WI38 (cell line): ENCODE measurements around the gene COMMD3.

Experiments
- H3K4me3 ChIP-seq: 2 replicates; pipeline ENCODE4 v1.5.1; 2011; ENCODE audit warnings: low read depth, mild to moderate bottlenecking, control low read depth, low read length
- CTCF ChIP-seq: IDR thresholded peaks from 2 replicates; pipeline ENCODE4 v1.5.1; 2012; ENCODE audit warnings: low read depth, mild to moderate bottlenecking, control low read depth, low read length

COMMD3 gene

GRCh38 chr10:22319980-22320558 lies 3.9 kb downstream of the COMMD3 start:
- TF ChIP-seq CTCF: no peak
- H3K4me3 ChIP-seq: peak overlapping the region; percentile 51

DNA sequence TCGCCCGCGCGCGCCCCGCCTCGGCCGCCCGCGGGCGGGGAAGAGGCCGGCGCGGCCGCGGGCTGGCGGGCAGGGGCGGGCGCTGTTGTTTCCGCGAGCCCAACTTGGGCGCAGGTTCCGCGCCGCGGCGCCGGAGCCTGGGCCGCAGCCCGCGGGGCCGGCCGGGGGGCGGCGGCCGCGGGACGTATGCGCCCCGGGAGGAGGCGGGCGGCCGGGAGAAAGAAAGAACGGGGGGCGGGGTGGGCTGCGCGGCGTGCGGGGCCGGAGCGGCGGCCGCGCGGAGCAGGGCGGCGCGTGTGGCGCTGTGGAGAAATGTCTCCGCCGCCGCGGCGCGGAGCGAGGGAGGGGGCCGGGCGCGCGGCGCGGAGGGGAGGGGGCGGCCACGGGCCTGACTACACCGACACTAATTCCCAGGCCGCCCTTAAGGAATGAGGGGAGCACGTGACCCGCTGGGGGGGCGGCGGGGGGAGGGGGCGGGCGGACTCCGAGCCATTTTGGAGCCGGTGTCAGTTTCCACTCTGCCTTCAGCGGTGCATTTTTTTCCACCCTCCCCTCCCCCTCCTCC lies 4.5 kb downstream of the COMMD3 start, which contains the start of gene BMI1:
BMI1 (plus strand) TSS at position 509 of the 565 bp plus-strand sequence. CDS start 5,351 bp downstream, outside the sequence.
- H3K4me3 ChIP-seq: peak within 1 kb of the TSS; percentile 77
- no peak for TF ChIP-seq CTCF

GRCh38 chr10:22321156-22321923 lies 5.2 kb downstream of the COMMD3 start:
- peak overlapping the region; percentile 77 for H3K4me3 ChIP-seq
- no peak for TF ChIP-seq CTCF

DNA sequence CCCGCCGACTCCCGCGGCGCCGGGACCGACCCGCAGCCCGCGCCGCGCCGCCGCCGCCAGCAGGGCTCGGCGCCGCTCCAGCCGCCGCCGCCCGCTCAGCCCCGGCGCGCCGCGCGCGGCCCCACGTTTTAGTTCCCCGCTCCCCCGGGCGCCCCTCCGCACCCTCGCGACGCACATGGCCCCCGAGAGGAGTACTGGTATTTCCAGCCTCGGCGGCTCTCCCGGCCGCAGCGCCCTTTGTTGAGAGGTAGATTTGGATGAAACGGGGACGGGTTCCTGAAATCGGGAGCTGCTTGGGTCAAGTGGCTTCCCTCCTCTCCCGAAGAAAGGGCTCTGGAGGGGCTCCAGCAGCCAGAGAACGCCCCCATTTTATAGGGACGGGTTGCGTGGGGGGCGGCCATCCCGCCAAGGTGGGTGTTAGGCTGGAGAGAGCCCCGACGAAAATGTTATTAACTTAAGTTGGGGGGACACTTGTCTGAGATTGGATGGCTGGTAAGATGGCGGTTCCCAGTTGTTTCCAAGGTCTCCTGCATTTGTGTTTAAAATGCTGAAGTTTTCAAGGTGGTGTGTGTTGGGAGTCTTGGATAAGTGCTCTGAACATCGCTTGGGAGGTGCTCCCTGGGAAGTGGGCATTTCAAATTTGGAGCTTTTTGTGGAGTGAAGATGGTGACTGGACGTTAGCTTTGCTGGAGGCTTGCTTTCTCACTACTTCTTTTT lies 5.9 kb downstream of the COMMD3 start:
- H3K4me3 ChIP-seq: peak overlapping the region; percentile 72
- TF ChIP-seq CTCF: no peak

DNA sequence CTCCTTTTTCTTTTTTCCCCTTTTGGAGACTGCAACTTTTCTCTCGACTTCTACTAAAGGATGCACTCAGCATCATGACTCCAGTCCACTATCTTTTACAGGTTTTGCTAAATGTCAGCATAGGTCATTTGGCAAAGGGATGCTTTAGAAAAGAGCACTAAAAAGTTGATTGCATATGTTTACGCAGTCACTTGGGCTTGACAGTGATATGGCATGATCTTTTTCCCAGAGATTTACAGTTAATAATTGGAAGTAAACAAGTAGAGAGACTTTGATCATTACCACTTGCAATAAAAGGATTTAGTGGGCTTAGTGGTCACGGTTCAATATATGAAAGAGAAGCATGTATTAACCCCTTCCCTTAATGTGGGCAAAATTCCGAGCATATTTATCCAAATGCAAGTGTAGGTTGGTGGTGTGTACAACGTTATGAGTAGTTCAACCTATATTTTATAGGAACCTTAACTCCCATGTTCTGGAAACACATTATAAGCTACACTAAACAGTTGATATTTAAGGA lies 6.5 kb downstream of the COMMD3 start:
- no peak for TF ChIP-seq CTCF
- peak overlapping the region; percentile 72 for H3K4me3 ChIP-seq

DNA sequence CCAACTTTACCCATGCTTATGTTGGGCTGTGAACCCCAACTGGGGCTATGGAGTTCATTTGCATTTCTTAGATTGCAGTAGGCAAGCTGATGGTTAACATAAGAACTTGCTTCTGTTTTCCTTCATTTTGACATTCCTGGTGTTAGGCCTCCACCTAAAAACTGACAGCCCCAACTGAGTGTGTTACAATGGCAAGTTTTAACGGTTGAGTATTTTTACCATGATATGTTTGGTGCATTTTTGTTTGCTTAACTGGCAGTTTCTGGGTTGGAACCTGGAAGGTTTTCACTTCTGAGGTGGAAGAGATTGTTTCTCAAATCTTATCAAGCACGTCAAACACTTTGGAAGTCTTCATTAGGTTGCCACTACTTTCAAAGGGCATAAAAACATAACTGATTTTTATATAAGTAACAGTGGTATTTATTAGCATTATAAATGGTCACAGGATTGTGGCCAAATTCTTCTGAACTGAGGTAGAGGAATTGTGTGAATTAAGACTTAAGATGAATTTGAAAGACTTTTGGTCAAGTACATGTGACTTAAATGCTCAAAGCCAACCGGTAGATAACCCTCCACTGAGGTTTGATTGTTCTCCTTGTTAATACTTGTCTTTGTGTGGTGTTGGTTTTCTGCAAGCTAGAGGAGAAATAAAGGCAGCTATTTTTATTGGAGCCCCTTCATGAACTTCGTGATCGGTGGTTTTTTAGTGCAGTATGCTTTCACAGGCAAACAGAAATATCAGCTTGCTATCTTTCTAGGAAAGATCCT lies 7.5 kb downstream of the COMMD3 start:
- H3K4me3 ChIP-seq: no peak overlapping the region
- no peak for TF ChIP-seq CTCF
